HG03060 (cell line): ENCODE results near the gene MSS51.
A peak's percentile ranks its signal among the peaks of the same experiment; 100 is the strongest.
"Not testable (repeated sequence)": the region's sequence is repeated elsewhere in the genome, so short reads cannot be mapped to it uniquely, and the experiment has no call there.

Source experiments
- ATAC-seq: cut with Tn5 transposase; IDR thresholded peaks from one replicate; pipeline ENCODE4 v1.9.1; 2021; ENCODE audit warnings: low read depth, moderate number of reproducible peaks; ENCODE audit not compliant: unreplicated experiment

MSS51 gene

DNA sequence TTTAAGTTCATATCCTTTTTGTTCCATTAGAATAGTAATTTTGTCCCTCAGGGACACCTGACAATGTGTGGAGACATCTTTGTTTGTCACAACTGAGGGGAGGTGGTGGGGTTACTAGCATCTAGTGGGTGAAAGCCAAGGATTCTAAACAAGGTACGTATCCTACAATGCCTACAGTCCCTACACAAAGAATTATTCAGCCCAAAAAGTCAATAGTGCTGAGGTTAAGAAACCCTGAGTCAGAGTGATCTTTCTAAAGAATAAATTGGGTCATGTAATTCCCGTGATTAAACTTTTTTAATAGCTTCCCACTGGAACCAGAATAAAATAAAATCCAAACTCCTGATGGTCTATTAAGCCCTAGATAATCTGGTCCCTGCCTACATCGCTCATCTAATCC, 16.8 kb downstream of the MSS51 start:
- no peak for ATAC-seq

- no peak for ATAC-seq
Observed at GRCh38 chr10:73414230-73414945, 19.0 kb downstream of the MSS51 start.

DNA sequence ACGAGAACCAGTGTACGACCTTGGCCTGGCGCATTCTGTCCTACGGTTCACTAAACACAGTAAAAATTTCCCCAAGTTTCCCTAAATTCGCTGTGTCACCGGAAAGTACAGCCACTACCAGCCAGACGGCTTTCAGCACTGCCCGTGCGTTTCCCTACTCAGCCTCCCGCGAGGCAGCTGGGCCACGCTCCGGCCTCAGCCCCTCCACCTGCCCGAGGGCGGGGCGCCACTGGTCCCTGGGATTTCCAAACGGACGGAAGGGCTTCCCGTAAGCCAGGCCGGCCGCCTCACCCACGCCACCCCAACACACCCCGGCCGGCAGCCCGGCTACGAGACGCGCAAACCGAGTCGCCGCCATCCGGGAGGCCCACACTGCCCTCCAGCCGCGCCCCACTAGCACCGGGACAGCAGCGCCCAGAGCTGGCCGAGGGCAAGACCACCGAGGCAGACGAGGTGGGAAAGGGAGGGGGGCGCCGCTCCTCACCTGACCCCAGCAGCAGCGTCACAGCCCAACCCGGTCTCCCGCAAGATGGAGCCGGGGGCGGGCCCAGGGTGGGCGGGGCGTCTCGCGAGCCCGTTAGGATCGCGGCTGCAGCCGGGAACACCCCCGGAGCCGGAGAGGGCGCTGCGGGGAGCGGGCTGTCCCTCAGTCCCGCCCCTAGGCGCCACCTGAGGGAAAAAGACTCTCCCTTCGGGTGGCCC, 19.7 kb downstream of the MSS51 start, which contains the start of gene ANXA7:
Gene ANXA7 (minus strand): TSS at position 531 of the 702 bp plus-strand sequence. CDS start 13,202 bp downstream, outside the sequence.
- ATAC-seq: peak; percentile 71

GRCh38 chr10:73413108-73413527, 20.2 kb downstream of the MSS51 start:
- ATAC-seq: peak; percentile 19

DNA sequence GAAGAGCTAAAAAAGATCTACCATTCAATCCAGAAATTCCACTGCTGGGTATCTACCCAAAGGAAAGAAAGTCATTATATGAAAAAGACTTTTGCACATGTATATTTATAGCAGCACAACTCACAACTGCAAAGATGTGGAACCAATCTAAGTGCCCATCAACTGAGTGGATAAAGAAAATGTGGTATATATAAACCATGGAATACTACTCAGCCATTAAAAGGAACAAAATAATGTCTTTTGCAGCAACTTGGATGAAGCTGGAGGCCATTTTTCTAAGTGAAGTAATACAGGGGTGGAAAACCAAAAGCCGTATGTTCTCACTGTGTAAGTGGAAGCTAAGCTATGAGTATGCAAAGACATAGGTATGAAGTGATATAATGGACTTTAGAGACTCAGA, 22.5 kb downstream of the MSS51 start:
- ATAC-seq: no peak

DNA sequence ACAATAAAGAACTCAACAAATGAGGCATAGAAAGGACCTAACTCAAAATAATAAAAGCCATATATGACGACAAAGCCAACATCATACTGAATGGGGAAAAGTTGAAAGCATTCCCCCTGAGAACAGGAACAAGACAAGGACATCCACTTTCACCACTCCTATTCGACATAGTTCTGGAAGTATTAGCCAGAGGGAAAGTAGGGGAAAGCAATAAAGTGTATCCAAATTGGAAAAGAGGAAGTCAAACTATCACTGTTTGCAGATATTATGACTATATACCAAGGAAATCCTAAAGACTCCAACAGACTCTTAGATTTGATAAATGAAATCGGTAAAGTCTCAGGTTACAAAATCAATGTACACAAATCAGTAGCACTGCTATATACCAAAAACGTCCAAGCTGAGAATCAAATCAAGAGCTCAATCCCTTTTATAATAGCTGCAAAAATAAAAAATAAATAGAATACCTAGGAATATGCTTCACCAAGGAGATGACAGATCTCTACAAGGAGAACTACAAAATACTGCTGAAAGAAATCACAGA, 24.3 kb downstream of the MSS51 start:
- no peak for ATAC-seq

DNA sequence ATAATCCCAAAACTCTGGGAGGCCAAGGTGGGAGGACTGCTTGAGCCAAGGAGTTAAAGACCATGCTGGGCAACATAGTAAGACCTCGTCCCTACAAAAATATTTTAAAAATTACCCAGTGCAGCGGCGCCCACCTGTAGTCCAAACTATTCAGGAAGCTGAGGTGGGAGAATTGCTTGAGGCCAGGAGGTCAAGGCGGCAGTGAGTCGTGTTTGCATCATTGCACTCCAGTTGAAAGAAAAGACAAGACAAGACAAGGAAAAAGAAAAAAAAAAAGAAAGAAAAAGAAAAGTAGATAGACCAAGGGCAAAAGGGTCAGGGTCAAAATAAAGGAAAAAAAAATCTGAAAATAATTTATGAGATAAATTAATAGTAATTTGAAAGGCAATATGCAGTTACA, 25.3 kb downstream of the MSS51 start:
- ATAC-seq: no peak

DNA sequence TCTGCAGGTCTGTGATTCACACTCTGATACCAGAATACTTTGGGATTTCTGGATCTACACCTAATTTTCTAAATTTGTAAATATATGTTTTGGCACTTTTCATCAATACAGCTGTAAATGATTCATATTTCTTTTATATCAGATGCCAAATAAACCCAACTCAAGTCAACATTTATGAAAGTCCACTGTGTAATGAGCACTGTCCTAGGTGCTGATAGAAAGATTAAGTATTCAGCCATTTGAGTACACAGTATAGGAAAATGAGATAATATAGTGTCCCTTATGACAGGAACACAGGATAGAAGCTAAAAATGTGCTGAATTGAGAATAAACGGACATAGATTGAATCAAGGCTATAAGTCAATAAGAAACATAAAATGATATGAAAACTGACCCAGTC, 25.9 kb downstream of the MSS51 start:
- ATAC-seq: no peak

GRCh38 chr10:73406846-73407245, 26.5 kb downstream of the MSS51 start:
- no peak for ATAC-seq

DNA sequence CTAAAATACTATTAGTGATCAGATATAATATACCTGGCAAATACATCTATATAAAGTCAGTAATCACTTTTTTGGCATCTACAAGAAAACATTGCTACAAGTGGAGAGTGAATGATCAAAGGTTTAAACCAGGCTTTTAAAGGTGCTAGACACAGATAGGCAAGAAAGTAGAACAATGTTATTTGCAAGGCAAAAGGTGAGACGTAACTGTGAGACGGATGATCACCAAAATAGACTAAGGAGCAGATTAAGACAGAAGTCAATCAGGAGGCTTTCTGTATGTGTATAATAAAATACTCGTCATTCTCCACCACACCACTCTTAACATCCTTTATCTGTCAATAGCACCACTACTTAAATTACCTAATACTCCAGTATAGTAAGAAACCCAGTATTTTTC, 27.8 kb downstream of the MSS51 start:
- no peak for ATAC-seq

DNA sequence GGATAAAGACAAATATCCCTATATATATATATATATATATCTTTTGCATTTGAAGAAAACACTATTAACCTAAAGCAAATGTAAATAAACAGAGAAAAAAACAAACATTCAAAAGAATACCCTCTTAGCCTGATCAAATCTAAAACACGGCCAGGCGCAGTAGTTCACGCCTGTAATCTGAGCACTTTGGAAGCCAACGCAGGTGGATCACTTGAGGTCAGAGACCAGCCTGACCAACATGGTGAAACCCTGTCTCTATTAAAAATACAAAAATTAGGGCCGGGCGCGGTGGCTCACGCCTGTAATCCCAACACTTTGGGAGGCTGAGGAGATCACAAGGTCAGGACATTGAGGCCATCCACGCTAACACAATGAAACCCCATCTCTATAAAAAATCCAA, 28.7 kb downstream of the MSS51 start:
- no peak for ATAC-seq

DNA sequence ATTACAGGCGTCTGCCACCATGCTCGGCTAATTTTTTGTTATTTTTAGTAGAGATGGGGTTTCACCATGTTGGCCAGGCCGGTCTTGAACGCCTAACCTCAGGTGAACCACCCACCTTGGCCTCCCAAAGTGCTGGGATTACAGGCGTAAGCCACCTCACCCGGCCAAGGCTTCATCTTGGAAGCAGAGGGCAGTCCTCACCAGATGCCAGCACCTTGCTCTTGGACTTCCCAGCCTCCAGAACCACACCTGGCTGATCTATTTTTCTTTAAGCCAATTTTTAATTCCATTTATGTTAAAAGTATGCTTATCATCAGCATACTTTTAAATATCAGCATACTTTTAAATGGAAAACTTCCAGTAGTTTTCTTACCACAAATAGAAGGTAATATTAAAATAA, 31.7 kb downstream of the MSS51 start:
- no peak for ATAC-seq

DNA sequence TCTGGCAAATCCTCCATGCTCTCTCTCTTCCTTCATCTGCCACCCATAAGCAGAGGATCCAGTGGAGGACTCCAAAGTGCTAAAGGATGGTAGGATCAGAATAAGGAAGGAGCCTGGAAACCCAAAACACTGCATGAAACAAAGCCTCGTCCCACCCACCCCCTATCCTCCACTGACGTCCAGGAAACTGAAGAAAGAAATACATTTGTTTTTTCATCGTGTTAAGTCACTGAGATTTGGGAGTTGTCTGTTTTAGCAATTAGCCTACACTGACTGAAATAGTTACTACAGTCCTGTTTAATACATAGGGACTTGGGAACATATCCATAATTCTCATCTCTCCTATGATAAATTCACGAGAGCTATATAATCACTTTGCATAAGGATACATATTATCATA, 34.3 kb downstream of the MSS51 start:
- ATAC-seq: no peak

DNA sequence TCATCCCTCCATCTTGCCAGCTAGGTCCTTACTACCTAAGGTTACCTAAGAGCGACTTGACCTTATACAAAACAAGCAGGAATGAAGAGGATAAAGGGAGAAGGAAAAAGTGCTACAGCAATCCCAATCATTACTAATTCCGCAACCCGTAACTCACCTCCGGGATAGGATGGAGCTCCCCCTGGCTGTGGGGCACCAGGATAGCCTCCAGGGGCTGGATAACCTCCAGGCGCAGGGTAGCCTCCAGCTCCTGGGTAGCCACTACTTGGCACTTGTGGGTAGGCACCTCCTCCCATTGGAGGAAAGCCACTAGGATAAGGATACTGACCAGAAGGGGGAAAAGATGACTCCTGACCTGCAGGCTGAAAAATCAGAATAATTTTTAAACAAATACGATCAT, 35.3 kb downstream of the MSS51 start:
- ATAC-seq: no peak

DNA sequence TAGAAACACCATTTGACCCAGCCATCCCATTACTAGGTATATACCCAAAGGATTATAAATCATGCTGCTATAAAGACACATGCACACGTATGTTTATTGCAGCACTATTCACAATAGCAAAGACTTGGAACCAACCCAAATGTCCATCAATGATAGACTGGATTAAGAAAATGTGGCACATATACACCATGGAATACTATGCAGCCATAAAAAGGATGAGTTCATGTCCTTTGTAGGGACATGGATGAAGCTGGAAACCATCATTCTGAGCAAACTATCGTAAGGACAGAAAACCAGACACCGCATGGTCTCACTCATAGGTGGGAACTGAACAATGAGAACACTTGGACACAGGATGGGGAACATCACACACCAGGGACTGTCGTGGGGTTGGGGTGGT, 39.0 kb downstream of the MSS51 start:
- ATAC-seq: not testable (repeated sequence)

DNA sequence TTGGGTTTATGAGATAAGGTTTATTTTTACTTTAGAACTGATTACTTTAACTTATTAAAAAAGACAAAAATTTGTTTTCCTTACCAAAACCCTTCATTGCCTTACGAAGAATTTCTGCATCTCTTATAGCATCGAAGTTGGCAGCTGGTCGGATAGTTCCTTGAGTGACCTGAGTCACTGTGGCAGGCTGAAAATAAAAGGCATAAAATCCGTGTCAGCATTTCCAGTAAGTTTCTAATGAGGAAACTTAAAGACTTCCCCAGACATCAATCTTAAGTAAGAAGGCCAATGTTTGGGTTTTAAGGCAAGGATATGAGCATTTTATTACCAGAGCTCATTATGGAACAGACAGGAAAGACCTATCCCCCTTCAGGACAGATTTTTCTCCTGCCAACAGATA, 45.1 kb downstream of the MSS51 start:
- ATAC-seq: no peak

DNA sequence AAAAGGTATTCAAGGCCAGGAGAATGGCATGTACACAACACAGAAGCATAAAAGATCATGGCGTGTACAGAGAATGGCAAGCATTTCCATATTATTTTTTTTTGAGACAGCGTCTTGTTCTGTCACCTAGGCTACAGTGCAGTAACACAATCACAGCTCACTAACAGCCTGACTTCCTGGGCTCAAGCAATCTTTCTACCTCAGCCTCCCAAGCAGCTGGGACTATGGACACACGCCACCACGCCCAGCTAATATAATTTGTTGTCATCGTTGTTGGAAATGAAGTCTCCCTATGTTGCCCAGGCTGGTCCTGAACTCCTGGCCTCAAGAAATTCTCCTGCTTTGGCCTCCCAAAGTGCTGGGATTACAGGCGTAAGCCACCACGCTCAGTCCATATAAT, 46.8 kb downstream of the MSS51 start:
- no peak for ATAC-seq

- ATAC-seq: no peak
Observed at GRCh38 chr10:73379064-73379748, 54.2 kb downstream of the MSS51 start.

- no peak for ATAC-seq
Observed at GRCh38 chr10:73376679-73377078, 56.7 kb downstream of the MSS51 start.
